ENCODE results near the gene INCA1. TPM values are rescaled to one million over a fixed set of nuclear protein-coding genes. Genes with fewer than 3 reads are reported as not detected.

Gene INCA1
- total RNA-seq, 1 experiment from 2014 or later, result 0.14 TPM

DNA sequence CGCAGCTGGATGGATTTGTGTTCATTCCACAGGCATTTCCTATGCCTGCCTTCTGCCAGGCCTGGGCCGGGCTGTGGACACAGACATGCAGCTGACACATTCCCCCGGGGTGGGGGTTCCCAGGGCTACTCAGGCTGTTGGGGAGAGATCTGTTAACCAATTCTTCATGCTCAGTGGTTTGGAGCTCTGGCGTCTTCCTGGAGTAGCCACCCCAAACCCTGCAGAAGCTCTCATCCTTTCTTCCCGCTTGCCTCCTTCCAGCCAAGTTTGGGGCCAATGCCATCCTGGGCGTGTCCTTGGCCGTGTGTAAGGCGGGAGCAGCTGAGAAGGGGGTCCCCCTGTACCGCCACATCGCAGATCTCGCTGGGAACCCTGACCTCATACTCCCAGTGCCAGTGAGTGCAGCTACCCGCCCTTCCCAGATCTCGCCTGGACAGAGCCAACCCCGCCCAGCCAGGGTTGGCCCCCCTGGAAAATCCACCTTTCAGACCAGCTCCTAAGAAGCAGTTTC is 43.8 kb downstream of the INCA1 start:
- no peak for DNase-seq (ENCODE audit: low spot score)
- in situ Hi-C loops (cut with HindIII; ENCODE audit: low sequenced_read_pairs), result no loop called here

DNA sequence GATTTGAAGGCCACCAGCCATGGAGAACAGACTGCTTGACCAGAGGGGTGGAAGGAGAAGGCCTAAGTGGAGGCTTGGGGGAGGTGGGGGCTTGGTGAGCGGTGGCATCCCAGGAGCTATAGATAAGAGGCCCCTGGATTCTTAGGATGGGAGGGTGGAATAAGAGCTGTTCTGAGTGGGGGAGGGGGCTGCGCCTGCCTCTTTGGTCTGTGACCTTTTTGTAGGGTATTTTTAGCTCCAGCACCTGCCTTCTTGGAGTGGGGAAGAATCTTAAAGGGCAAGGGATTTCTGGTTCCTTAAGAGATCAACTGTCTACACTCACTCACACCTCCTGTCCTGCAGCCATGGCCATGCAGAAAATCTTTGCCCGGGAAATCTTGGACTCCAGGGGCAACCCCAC is 45.8 kb downstream of the INCA1 start:
- DNase-seq (ENCODE audit: low spot score), result peak; percentile 32
- in situ Hi-C loops (cut with HindIII; ENCODE audit: low sequenced_read_pairs), result no loop called here

DNA sequence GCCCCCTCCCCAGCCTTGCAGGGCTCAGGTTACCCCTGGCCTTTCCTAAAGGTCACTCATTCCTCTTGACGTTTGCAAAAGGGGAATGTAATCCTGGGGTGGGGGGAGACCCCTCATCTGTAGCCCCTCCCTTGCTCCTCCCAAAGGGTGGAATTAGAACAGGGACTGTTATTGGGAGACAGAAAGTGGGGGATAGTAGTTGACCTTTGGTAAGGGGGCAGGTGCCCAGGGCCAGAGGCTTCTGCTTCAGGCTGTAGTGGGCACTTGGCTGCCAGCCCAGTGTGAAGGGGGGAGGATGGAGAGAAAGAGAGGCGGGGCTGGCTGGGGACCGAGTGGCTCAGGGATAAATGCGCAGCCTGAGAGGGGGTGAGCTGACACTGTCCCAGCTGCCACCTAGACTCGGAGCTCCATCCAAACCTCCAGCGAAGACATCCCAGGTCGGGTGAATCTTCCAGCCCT is 46.5 kb downstream of the INCA1 start, which contains the start of gene ENO3:
ENO3 (plus strand) TSS at position 374 of the 459 bp plus-strand sequence. CDS start 711 bp downstream, outside the sequence.
- in situ Hi-C loops (cut with HindIII; ENCODE audit: low sequenced_read_pairs), result no loop called here
- peak; percentile 27 for DNase-seq (ENCODE audit: low spot score)

DNA sequence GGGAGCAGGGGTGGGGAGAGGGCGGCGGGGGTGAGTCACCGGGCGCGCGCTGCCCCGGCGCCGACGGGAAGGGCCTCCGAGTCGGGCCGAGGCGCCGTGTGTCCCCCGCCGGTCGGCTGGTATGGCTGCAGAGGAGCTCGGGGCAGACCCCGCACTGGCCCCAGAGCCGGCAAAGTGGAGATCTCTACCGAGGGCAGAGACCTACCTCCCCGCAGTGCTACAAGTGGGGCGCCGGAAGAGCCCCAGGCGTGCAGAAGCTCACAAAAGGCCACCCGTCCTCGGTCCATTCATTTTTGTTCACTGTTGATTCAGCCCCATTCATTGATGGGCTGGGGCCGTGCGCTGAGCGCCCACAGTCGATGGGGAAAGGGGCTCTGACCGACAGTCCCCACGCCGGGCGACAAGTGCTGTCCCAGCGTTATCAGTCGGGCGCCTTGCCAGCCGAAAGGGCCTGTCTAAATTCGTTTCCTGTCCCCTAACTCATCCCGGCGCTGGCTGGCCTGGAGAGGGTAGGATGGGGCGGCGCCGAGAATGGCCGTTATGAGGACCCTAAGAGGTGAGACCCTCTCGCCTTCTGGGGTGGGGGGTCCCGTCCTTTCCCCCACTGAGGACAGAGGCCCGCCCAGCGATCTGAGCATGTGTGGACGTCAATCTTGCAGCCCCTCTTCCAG is 47.1 kb downstream of the INCA1 start:
- DNase-seq (ENCODE audit: low spot score), result peak; percentile 25
- in situ Hi-C loops (cut with HindIII; ENCODE audit: low sequenced_read_pairs), result no loop called here

DNA sequence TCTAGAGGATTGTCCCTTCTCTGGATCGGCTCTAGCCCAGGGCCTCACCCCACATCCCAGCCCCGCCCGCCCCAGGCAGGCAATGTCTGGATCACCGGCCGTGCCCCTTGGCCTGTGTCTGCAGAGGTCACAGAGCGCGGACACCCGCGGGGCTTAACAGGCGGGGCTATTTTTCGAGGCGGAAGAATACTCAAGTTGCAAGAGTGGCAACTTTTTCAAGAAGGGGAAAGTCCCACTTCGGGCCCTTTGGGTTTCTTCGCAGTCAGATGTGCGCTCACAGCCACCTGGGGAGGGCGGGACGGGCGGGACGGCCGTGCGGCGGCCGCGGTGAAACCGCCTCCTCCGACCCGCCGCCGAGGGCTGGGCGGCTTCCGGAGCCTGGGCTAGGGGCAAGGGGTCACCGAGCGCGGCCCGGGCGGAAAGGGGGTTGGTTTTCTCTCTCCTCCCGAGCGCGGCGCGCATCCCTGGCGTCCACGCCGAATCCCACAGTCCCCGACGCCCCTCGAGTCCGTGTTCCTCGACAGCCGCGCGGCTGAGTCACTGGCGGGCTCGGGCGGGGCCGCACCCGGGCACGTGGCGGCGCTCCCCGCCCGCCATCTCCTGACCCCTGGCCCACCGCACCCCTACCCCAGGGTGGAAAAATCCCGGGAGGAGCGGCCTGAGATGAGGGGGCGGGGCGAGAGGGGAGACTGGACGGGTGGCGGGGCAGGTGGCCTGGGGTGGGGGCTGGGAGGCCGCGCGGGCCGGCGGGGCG is 47.8 kb downstream of the INCA1 start:
- in situ Hi-C loops (cut with HindIII; ENCODE audit: low sequenced_read_pairs), result no loop called here
- peak; percentile 25 for DNase-seq (ENCODE audit: low spot score)

DNA sequence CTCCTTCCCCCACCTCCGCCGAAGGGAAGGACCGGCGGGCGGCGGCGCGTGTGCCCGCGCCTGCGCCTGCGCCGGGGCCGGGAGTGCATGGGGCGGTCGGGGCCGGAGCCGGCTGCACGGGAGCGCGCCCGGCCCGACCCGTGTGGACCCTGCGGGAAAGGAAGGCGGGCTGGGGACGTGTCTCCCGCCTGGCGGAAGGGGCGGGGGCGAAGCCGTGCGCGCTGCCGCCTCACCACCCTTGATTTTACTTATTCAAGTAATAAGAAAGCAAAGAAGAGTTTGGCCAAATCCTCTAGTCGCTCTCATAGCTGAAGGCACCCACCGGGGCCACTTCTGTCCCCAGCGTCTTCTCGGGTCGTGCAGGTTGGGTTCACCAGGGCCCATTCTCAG is 48.4 kb downstream of the INCA1 start:
- in situ Hi-C loops (cut with HindIII; ENCODE audit: low sequenced_read_pairs), result no loop called here

DNA sequence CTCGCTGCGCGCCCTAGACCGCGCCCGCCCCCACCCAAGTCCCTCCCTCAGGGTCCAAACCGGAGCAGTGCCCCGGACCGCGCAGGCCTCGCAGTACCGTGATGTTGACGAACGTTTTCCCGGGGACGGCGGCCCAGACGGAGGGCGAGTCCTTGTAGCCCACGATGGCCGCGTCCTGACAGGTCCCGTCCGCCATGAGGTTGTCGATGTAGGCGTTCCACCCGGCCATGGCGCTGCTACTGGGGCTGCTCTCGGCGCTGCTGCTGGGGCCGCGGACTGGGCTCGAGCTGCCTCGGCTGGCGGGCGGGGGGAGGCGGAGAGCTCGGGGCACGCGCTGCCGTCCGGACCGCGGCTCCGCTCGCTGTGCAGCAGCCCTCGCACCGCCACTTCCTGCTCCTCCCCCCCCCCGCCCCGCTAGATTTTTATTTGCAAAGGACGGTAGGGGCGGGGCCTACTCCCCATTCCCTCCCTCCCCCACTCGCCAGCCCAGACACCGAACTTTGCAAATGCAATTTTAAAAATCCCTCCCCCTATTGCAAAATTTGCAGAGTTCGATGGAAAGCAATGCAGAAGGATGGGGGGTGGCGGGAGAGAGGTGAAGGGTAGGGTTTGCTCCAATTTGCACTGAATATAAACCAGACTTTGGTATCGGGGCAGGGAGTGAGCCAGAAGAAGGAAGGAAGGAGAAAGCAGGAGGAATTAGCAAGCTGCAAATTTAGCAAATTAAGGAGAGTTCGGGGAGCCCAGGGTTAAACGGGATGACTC is 49.0 kb downstream of the INCA1 start, which contains the start of gene PFN1:
PFN1 (minus strand) TSS at position 365 of the 765 bp plus-strand sequence; CDS start at position 229, 136 bp downstream.
- peak; percentile 90 for DNase-seq (ENCODE audit: low spot score)
- in situ Hi-C loops (cut with HindIII; ENCODE audit: low sequenced_read_pairs), result no loop called here

More for the DNA sequence above, 48.4 kb downstream of the INCA1 start:
- DNase-seq (ENCODE audit: low spot score), result peak; percentile 84

DNA sequence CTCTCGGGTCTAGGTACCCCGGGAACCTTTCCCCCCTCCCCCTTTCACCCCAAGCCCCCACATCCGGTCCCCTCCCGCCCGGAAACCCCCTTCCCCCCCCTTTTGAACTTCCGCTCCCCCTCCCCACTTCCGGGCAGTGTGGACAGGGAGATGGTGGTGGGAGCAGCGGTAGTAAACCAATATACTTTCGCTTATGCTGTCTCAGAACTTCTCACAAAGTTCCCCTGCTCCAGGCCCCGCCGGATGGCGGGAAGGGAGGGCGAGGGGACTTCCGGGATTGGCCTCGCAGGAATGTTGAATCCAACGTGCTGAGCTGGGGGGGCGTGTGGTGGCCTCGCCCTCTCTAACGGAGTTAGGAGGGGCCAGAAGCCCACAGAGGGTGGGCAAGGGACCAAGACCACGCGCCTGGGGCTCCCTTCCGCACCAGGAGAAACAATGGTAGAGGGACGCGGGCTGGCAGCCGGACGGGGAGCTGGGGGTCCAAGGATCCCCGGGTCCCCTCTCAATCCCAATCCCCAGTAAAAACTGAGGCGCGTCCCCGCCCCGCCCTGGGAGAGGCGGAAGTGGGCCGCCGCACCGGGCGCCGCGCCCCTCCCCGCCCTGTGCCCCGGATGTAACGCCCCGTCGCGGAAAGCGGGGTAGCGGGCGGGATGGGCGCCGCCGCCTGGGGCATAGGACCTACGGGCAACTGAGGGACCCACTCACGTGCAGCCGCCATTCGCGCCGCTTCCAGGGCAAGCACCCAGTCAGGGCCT is 49.7 kb downstream of the INCA1 start:
- in situ Hi-C loops (cut with HindIII; ENCODE audit: low sequenced_read_pairs), result no loop called here
- peak; percentile 27 for DNase-seq (ENCODE audit: low spot score)

DNA sequence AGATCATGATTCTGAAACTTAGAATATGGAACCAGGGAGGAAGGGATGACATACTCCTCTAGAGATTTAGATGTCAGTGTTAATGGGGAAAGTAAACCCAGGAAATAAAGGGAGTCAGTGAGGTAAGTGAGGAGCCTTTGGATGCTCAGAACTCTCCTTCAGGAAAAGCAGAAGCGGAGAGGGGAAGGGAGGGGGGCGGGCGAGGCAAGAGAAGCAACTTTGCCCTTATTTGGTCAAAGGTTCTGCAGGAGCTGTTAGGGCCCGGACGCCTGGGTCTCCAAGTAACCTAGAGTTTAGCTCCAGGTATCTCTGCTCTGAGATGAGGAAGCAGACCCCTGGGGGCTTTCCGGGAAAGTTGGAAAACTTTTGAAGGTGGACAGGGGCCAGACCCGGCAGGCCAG is 50.3 kb downstream of the INCA1 start:
- DNase-seq (ENCODE audit: low spot score), result no peak
- in situ Hi-C loops (cut with HindIII; ENCODE audit: low sequenced_read_pairs), result no loop called here

DNA sequence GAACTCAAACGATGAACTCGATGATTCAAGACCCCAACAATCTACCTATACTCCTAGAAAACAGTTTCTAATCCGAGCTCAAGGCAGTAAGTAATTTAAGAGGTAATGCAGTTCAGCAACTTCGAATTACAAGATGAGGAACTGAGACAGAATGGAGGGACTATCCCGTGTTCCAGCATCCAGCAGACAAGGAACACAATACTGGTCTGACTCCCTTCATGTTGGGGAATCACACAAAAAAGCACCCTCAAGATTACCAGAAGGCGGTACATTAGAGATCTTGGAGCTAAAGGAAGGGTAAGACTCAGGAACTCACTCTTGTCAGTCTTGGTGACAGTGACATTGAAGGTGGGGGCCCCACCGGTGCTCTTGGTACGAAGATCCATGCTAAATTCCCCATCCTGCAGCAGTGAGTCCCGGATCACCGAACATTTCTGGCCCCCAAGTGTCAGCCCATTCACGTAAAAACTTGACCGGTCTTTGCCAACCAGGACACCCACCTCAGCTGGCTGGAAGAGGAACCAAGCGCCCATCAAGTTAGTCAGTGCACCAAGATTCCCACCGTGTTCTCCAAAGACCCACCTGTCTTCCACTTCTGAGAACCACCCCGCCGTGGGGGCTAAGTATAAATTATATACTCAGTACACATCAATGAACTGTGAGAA is 50.9 kb downstream of the INCA1 start:
- in situ Hi-C loops (cut with HindIII; ENCODE audit: low sequenced_read_pairs), result no loop called here
- DNase-seq (ENCODE audit: low spot score), result no peak

DNA sequence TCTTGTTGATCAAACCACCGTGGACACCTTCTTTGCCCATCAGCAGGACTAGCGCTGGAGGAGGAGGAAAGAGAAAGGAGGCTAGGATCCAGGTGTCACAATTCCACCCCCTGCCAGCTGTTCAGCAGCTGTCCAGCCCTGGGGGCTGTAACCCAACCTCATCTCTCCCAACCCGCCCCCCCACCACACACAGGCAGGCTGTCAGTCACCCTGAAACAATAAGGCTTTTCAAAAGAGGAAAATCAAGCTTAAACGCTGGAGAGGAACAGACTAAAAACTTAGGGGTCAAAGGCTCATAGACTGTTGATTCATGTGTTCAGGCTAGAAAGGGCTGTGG is 51.4 kb downstream of the INCA1 start:
- no peak for DNase-seq (ENCODE audit: low spot score)
- in situ Hi-C loops (cut with HindIII; ENCODE audit: low sequenced_read_pairs), result no loop called here

DNA sequence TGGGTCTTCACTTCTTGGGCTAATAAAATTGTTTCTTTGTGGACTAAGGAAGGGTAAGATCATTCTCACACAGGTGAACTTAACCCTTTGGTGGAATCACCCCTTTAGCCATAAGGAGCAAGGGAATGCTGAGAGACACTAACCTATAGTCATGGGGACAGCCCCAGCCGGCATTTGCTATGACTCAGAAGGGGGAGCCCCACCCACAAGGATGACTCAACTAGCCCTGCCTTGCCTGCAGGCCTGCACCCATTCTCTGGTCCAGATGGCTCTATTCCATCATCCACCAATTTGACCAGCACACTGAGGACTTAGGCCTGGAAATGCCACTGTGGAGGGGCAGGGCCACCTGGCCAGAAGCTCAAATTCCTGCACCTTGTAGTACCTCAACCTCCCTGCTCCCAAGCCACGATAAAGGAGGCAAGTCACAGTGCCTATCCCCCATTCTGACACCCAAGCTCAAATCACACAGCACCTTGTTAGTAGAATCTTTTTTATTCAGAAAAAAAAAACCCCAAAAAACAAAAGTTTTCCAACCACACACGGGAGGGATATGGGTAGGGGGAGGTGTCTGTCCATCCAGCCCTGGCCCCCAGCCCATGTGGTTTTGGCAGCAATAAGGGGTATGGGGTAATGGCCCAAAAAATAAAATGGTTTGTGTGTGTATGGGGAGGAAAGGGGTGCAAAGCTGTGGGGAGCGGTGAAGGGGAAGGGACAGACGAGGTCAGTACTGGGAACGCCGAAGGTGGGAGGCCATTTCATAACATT is 52.0 kb downstream of the INCA1 start:
- peak; percentile 23 for DNase-seq (ENCODE audit: low spot score)
- in situ Hi-C loops (cut with HindIII; ENCODE audit: low sequenced_read_pairs), result no loop called here

DNA sequence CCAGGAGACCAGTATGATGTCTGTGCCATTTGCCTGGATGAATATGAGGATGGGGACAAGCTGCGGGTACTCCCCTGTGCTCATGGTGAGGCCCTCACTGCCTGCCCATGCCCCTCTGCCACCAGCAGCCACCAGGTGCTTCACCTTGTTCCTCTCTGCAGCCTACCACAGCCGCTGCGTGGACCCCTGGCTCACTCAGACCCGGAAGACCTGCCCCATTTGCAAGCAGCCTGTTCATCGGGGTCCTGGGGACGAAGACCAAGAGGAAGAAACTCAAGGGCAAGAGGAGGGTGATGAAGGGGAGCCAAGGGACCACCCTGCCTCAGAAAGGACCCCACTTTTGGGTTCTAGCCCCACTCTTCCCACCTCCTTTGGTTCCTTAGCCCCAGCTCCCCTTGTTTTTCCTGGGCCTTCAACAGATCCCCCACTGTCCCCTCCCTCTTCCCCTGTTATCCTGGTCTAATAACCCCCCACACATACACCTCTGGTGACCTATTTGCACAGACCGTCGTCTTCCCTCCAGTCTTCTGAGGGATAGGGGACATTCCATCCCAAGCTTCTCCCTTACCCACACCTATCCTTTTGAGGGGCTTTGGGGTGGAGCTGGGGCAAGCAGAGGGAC is 52.7 kb downstream of the INCA1 start:
- in situ Hi-C loops (cut with HindIII; ENCODE audit: low sequenced_read_pairs), result no loop called here
- DNase-seq (ENCODE audit: low spot score), result no peak

DNA sequence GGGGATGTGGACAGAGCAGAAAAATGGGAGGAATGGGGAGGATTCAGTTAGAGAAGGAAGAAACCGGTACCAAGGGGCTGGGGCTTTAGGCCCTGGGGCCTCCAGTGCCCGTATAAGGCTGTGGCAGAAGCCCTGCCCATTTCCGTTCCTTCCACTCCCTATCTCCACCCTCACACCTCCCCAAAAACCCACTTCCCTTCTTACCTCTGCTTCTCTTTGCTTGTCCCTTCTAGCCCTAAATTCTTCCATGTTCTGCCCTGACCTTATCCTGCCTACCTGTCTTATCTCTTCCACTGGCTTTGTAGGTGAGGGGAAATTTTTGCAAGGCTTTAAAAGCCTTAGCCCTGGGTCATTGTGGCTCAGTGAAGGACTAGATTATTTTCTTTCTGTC is 53.2 kb downstream of the INCA1 start:
- DNase-seq (ENCODE audit: low spot score), result no peak
- in situ Hi-C loops (cut with HindIII; ENCODE audit: low sequenced_read_pairs), result no loop called here

DNA sequence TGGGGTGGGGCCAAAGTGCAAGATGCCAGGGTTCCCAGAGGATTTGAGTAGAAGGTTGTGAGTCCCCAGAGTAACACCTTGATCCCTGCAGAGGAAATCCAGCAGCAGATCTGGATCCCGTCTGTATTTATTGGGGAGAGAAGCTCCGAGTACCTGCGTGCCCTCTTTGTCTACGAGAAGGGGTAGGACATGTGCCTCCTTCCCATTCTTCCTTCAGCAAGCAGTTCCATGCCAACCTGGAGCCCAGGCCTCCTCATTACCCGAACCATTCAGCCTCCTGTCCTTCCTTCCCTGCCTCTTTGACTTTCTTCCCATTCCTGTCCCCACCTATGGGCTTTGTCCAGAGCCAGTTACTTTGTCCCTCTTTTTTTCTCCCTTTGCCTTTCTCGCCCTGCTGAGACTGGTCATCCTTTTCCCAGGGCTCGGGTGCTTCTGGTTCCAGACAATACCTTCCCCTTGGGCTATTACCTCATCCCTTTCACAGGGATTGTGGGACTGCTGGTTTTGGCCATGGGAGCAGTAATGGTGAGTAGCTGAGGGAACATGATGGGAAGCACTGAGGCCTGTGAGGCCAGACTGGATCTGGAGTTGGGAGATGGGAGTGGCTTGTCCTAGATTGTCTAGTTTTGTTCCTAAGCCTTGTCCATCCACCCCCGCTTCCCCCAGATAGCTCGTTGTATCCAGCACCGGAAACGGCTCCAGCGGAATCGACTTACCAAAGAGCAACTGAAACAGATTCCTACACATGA is 54.4 kb downstream of the INCA1 start:
- in situ Hi-C loops (cut with HindIII; ENCODE audit: low sequenced_read_pairs), result no loop called here
- DNase-seq (ENCODE audit: low spot score), result no peak

DNA sequence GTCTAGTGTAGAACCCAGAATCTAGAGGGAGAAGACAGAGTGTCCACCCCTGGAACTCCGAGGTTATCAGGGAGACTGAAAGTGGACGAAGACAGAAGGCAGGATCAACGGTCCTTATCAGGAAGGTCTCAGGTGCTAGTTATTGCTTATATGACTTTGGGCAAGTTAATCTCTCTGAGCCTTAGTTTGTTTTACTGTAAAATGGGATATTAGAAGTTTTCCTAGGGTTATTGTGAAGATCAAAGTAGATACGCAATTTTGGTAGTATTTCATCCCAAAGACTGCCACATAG is 56.1 kb downstream of the INCA1 start:
- in situ Hi-C loops (cut with HindIII; ENCODE audit: low sequenced_read_pairs), result no loop called here
- DNase-seq (ENCODE audit: low spot score), result no peak

All from G401 (cell line).